PFSK-1 (cell line): ENCODE data around the gene CLEC5A.

Experiments
- POLR2AphosphoS5 ChIP-seq: IDR thresholded peaks from 2 replicates; pipeline ENCODE4 v1.6.1; 2012; ENCODE audit warnings: low read depth, mild to moderate bottlenecking, control low read depth, low read length, moderate library complexity
- TAF1 ChIP-seq: IDR thresholded peaks from 2 replicates; pipeline ENCODE4 v1.6.1; 2012; ENCODE audit warnings: low read length, control low read depth, borderline replicate concordance; ENCODE audit not compliant: insufficient read depth
- TF ChIP-seq, protein P1 (sequence below), 2 experiments: IDR thresholded peaks; 2 replicates each; pipeline versions ENCODE4 v1.6.1 to v1.8.0; 2011 to 2012; ENCODE audit warnings: low read depth in 2 of 2, low read length in 2 of 2, control low read depth in 1 of 2, inconsistent platforms in 1 of 2, mild to moderate bottlenecking in 1 of 2, moderate library complexity in 1 of 2; ENCODE audit not compliant: insufficient read depth in 1 of 2

DNA sequence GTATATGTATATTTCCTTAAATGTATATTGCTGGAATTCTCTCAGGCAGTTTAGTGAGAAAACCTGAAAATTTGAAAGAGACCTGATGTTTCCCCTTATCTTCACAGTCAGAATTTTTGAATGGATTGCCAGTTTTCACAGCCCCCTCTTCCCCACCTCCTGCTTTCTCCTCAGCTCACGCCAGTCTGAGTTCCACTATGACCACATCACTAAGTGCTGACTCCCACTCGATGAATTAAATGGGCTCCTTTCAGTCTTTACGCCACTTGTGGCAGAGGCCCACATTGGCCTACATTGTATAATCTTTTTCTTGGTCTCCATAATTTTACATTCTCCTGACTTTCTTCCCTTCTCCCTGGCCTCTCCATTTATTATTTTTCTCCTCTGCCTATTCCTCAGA lies 3.1 kb upstream of the CLEC5A start:
- TF ChIP-seq TAF1 (no peak), POLR2AphosphoS5 (no peak)
- TF ChIP-seq, protein P1, sequence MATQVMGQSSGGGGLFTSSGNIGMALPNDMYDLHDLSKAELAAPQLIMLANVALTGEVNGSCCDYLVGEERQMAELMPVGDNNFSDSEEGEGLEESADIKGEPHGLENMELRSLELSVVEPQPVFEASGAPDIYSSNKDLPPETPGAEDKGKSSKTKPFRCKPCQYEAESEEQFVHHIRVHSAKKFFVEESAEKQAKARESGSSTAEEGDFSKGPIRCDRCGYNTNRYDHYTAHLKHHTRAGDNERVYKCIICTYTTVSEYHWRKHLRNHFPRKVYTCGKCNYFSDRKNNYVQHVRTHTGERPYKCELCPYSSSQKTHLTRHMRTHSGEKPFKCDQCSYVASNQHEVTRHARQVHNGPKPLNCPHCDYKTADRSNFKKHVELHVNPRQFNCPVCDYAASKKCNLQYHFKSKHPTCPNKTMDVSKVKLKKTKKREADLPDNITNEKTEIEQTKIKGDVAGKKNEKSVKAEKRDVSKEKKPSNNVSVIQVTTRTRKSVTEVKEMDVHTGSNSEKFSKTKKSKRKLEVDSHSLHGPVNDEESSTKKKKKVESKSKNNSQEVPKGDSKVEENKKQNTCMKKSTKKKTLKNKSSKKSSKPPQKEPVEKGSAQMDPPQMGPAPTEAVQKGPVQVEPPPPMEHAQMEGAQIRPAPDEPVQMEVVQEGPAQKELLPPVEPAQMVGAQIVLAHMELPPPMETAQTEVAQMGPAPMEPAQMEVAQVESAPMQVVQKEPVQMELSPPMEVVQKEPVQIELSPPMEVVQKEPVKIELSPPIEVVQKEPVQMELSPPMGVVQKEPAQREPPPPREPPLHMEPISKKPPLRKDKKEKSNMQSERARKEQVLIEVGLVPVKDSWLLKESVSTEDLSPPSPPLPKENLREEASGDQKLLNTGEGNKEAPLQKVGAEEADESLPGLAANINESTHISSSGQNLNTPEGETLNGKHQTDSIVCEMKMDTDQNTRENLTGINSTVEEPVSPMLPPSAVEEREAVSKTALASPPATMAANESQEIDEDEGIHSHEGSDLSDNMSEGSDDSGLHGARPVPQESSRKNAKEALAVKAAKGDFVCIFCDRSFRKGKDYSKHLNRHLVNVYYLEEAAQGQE (IDR thresholded peaks at IDR 0.05; ENCODE audit: insufficient read depth in 1 of 2, low read depth in 2 of 2, low read length in 2 of 2): no peak
